Fibroblast of the conjunctiva (primary cell): ENCODE results near the gene LZIC.
A peak's percentile ranks its signal among the peaks of the same experiment; 100 is the strongest.

Experiments
- DNase-seq: peaks from one replicate; pipeline ENCODE4 v3.0.0-alpha.2; 2010; ENCODE audit warnings: low read depth

LZIC gene

GRCh38 chr1:9910423-9911178 is 32.6 kb downstream of the LZIC start:
- DNase-seq, result peak; percentile 98

- no peak for DNase-seq
These were observed 33.1 kb downstream of the LZIC start, which contains the start of gene CTNNBIP1 for GRCh38 chr1:9910076-9910422. Gene CTNNBIP1 (minus strand): TSS chr1:9910269. CDS start chr1:9872064, 38,205 bp downstream.

- DNase-seq, result no peak
These were observed 33.8 kb downstream of the LZIC start for GRCh38 chr1:9909234-9910046.

GRCh38 chr1:9908871-9909233 is 34.3 kb downstream of the LZIC start:
- DNase-seq, result no peak

- no peak for DNase-seq
These were observed 35.8 kb downstream of the LZIC start for GRCh38 chr1:9907441-9907840.

GRCh38 chr1:9906466-9906865 is 36.7 kb downstream of the LZIC start:
- no peak for DNase-seq

- DNase-seq, result no peak
These were observed 38.2 kb downstream of the LZIC start for GRCh38 chr1:9905010-9905409.

- no peak for DNase-seq
These were observed 38.6 kb downstream of the LZIC start for GRCh38 chr1:9904596-9904995.

GRCh38 chr1:9903801-9904527 is 39.2 kb downstream of the LZIC start:
- DNase-seq, result no peak

GRCh38 chr1:9902060-9902452 is 41.1 kb downstream of the LZIC start:
- no peak for DNase-seq

GRCh38 chr1:9901148-9902059 is 41.8 kb downstream of the LZIC start:
- no peak for DNase-seq

- no peak for DNase-seq
These were observed 42.8 kb downstream of the LZIC start for GRCh38 chr1:9900142-9901043.

- no peak for DNase-seq
These were observed 49.1 kb downstream of the LZIC start for GRCh38 chr1:9894115-9894514.

- no peak for DNase-seq
These were observed 50.3 kb downstream of the LZIC start for GRCh38 chr1:9892563-9893528.

GRCh38 chr1:9891207-9891606 is 52.0 kb downstream of the LZIC start:
- no peak for DNase-seq

GRCh38 chr1:9890224-9890731 is 52.9 kb downstream of the LZIC start:
- peak; percentile 56 for DNase-seq

- DNase-seq, result no peak
These were observed 53.8 kb downstream of the LZIC start for GRCh38 chr1:9889411-9889810.

GRCh38 chr1:9888886-9889285 is 54.3 kb downstream of the LZIC start:
- no peak for DNase-seq

GRCh38 chr1:9887070-9887469 is 56.1 kb downstream of the LZIC start:
- DNase-seq, result no peak
